HepG2 (cell line): ENCODE data around the gene LYSET. TPM values are rescaled to one million over a fixed set of nuclear protein-coding genes. Genes with fewer than 3 reads are reported as not detected.
A peak's percentile ranks its signal among the peaks of the same experiment; 100 is the strongest.

ENCODE experiments used
- ATAC-seq: fragments of 200-7000 bp; cut with Tn5 transposase; 3 replicates; pipeline ENCODE4 v1.9.1; 2020; ENCODE audit warnings: mild to moderate bottlenecking, moderate library complexity
- BruUV-seq: library from RNA; stranded (reverse); fragments of 400-500 nt; replicated peaks from 2 replicates; lab custom pipeline; 2021; lab: Mats Ljungman, UMichigan
- CTCF ChIA-PET: fragments of 300-600 bp; formaldehyde crosslinking; extraction: SDS; loops from one replicate; lab custom pipeline; 2021; ENCODE audit warnings: low total read pairs, inconsistent platforms, low intra/inter-chr PET ratio; lab: Yijun Ruan, JAX
- POLR2A ChIA-PET: fragments of 350-600 bp; sonication (Branson Sonifier 250); formaldehyde crosslinking; loops from one replicate; lab custom pipeline; 2020; ENCODE audit warnings: antibody characterized with exemption, inconsistent platforms; lab: Yijun Ruan, JAX
- DNase-seq: peaks from one replicate; pipeline ENCODE4 v3.0.0-alpha.2; 2015; ENCODE audit warnings: low spot score
- FAIRE-seq: peaks from 3 replicates; lab custom pipeline; 2011; peaks lifted over from hg19 to GRCh38; lab: Jason Lieb, UNC
- H2AFZ ChIP-seq: one replicate; pipeline ENCODE4 v1.6.1; 2011; ENCODE audit warnings: low read length, inconsistent platforms
- H3K27ac ChIP-seq: fragments of 300-600 bp; 3 replicates; pipeline ENCODE4 v1.8.0; 2011; ENCODE audit warnings: mixed run types, mild to moderate bottlenecking, mixed read lengths, low read length, inconsistent platforms; ENCODE audit not compliant: insufficient read depth; ENCODE audit errors: extremely low read length
- H3K27me3 ChIP-seq, 2 experiments: fragments of 200-600 bp in 1 of 2; 2 replicates in 1 of 2; 3 replicates in 1 of 2; pipeline versions ENCODE4 v1.6.0 to v1.8.0; 2011; ENCODE audit warnings: low read length in 2 of 2, mild to moderate bottlenecking in 2 of 2, moderate library complexity in 2 of 2, inconsistent platforms in 1 of 2; ENCODE audit not compliant: insufficient read depth in 2 of 2, control insufficient read depth in 1 of 2
- H3K36me3 ChIP-seq, 2 experiments: fragments of 200-600 bp in 1 of 2; replicated peaks in 1 of 2; 2 replicates in 1 of 2; 3 replicates in 1 of 2; pipeline versions ENCODE4 v1.5.1 to v1.8.0; 2011; ENCODE audit warnings: low read length in 2 of 2, inconsistent platforms in 1 of 2; ENCODE audit not compliant: insufficient read depth in 2 of 2, control insufficient read depth in 1 of 2
- H3K4me1 ChIP-seq: 2 replicates; pipeline ENCODE4 v1.5.1; 2012; ENCODE audit warnings: low read length, inconsistent platforms; ENCODE audit not compliant: insufficient read depth
- H3K4me2 ChIP-seq: 2 replicates; pipeline ENCODE4 v1.6.0; 2011; ENCODE audit warnings: low read depth, low read length, inconsistent platforms
- H3K4me3 ChIP-seq, 3 experiments: fragments of 200-600 bp in 1 of 3; sonication (generic), shearing (Covaris generic) in 1 of 3; replicated peaks in 1 of 3; 2 replicates each; pipeline ENCODE4 v1.5.1; 2011 to 2016; ENCODE audit warnings: low read length in 3 of 3, inconsistent platforms in 2 of 3, low read depth in 2 of 3, mild to moderate bottlenecking in 2 of 3, control low read depth in 1 of 3, mixed read lengths in 1 of 3; ENCODE audit not compliant: insufficient read depth in 1 of 3
- H3K79me2 ChIP-seq: one replicate; pipeline ENCODE4 v1.6.1; 2011; ENCODE audit warnings: low read length, inconsistent platforms; ENCODE audit not compliant: insufficient read depth
- H3K9ac ChIP-seq: 2 replicates; pipeline ENCODE4 v1.6.0; 2011; ENCODE audit warnings: mild to moderate bottlenecking, low read depth, low read length, inconsistent platforms; ENCODE audit not compliant: insufficient read depth
- H3K9me3 ChIP-seq: 2 replicates; pipeline ENCODE4 v1.5.1; 2012; ENCODE audit warnings: mild to moderate bottlenecking, low read length
- H4K20me1 ChIP-seq: 2 replicates; pipeline ENCODE4 v1.6.0; 2011; ENCODE audit warnings: inconsistent platforms, mild to moderate bottlenecking, low read length, moderate library complexity; ENCODE audit not compliant: insufficient read depth
- PAWR ChIP-seq: sonication (generic); formaldehyde crosslinking; IDR thresholded peaks from 2 replicates; pipeline ENCODE4 v1.4.0; 2020; ENCODE audit warnings: missing genetic modification reagents, mild to moderate bottlenecking, borderline replicate concordance
- ZEB1 ChIP-seq: IDR thresholded peaks from 2 replicates; pipeline ENCODE4 v1.6.1; 2012; ENCODE audit warnings: mild to moderate bottlenecking, low read depth, inconsistent platforms; ENCODE audit not compliant: insufficient replicate concordance
- ZNF232 ChIP-seq: sonication (generic); formaldehyde crosslinking; IDR thresholded peaks from 2 replicates; pipeline ENCODE4 v1.4.0; 2020; ENCODE audit warnings: missing genetic modification reagents, borderline replicate concordance
- ZNF569 ChIP-seq: sonication (generic); formaldehyde crosslinking; IDR thresholded peaks from 2 replicates; pipeline ENCODE4 v1.5.0; 2020; ENCODE audit warnings: mild to moderate bottlenecking, missing genetic modification reagents, moderate library complexity, borderline replicate concordance
- ZNF737 ChIP-seq: sonication (generic); formaldehyde crosslinking; IDR thresholded peaks from 2 replicates; pipeline ENCODE4 v1.5.0; 2020; ENCODE audit warnings: missing genetic modification reagents, mild to moderate bottlenecking, borderline replicate concordance
- ZNF766 ChIP-seq: sonication (generic); formaldehyde crosslinking; IDR thresholded peaks from 2 replicates; pipeline ENCODE4 v1.5.0; 2020; ENCODE audit warnings: missing genetic modification reagents, borderline replicate concordance
- WGBS: methylation state at CpG from one replicate; pipeline ENCODE4 v1.1.6; 2017; ENCODE audit warnings: low lambda C conversion rate; 5-methylcytosine and 5-hydroxymethylcytosine counted together
- in situ Hi-C: cut with HindIII; loops from 2 replicates; pipeline ENCODE4 v1.10.0; 2017; ENCODE audit warnings: low pct_unique_long_range_greater_than_20kb; ENCODE audit not compliant: extremely low pct_ligation_motif_present
- intact Hi-C: fragments of 100-400 bp; cut with micrococcal nuclease; formaldehyde crosslinking; loops from one replicate; pipeline ENCODE4 v1.10.0; 2022; ENCODE audit not compliant: unreplicated experiment
- polyA plus RNA-seq, 8 experiments: library from polyadenylated mRNA; depleted of rRNA in 3 of 8; stranded (reverse) in 7 of 8; unstranded in 1 of 8; fragments of >200 nt; fragmentation: Illumina TruSeq in 4 of 8; extraction: Trizol in 4 of 8; gene quantifications; 2 replicates each; pipeline versions ENCODE4 v1.2.1 to v1.2.3, GENCODE V29; 2011 to 2016; ENCODE audit warnings: low read depth in 4 of 8, missing spikeins in 1 of 8, mixed read lengths in 1 of 8; ENCODE audit not compliant: insufficient read depth in 1 of 8
- total RNA-seq, 5 experiments: library from RNA; depleted of rRNA; stranded (reverse); fragments of >200 nt; fragmentation: Illumina TruSeq; extraction: Trizol; gene quantifications; 2 replicates each; pipeline ENCODE4 v1.2.3, GENCODE V29; 2016; ENCODE audit warnings: low read depth in 1 of 5
- TF ChIP-seq, protein P1 (sequence below): sonication (generic); formaldehyde crosslinking; conservative IDR thresholded peaks from 2 replicates; pipeline ENCODE4 v1.4.0; 2020; ENCODE audit warnings: missing genetic modification reagents
- TF ChIP-seq, protein P2 (sequence below): sonication (generic); formaldehyde crosslinking; IDR thresholded peaks from 2 replicates; pipeline ENCODE4 v1.4.0; 2020; ENCODE audit warnings: missing genetic modification reagents
- TF ChIP-seq, protein P3 (sequence below): sonication (generic); formaldehyde crosslinking; IDR thresholded peaks from 2 replicates; pipeline ENCODE4 v1.4.0; 2020; ENCODE audit warnings: missing genetic modification reagents
- TF ChIP-seq, protein P4 (sequence below): sonication (generic); formaldehyde crosslinking; IDR thresholded peaks from 2 replicates; pipeline ENCODE4 v1.8.1; 2023; ENCODE audit warnings: missing genetic modification reagents, mild to moderate bottlenecking, borderline replicate concordance
- TF ChIP-seq, protein P5 (sequence below): sonication (generic); formaldehyde crosslinking; IDR thresholded peaks from 2 replicates; pipeline ENCODE4 v1.4.0; 2020; ENCODE audit warnings: missing genetic modification reagents

LYSET gene
- total and polyA plus RNA-seq, 2 of the 13 experiments (the other 11 are each of a cell fraction or from before 2014, with no cell fraction given): 19.1 to 36.6 TPM

DNA sequence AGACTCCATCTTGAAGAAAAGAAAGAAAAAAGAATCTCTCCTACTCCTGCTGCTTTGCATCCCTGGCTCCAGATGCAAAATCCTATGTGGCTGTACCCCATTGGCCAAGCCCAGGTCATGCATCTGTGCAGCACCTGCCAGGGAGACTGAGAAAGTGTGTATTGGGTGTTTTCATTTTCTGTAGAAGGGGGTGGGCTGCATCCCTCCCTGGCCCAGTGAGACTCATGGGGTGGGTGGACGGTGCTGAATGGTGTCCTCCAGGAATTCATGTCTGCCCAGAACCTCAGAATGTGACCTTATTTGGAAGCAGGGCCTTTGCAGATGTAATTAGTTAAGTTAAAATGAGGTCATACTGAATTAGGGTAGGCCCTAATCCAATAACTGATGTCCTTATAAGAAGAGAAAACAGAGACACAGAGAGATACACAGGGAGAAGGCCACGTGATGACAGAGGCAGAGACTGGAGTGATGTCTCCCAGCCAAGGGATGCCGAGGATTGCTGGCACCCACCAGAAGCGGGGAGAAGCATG lies 23.6 kb upstream of the LYSET start:
- no peaks in the 10 kb centered on the region for H4K20me1 ChIP-seq
- H3K27ac ChIP-seq: no peak overlapping the region
- ChIA-PET POLR2A (no interaction called here), CTCF (no interaction called here)
- in situ Hi-C loops: no loop called here
- H3K9ac ChIP-seq: no peak overlapping the region
- peak overlapping the region; percentile 12; the same call in 1 of the 2 replicates for H3K4me2 ChIP-seq
- no peak for FAIRE-seq
- H3K4me1 ChIP-seq: peaks cover 47% of the 10 kb centered on the region
- H3K4me3 ChIP-seq: no peak overlapping the region
- BruUV-seq: no TSS peak
- H3K36me3 ChIP-seq: no peaks in the 10 kb centered on the region
- intact Hi-C loops: no loop called here
- no peaks in the 10 kb centered on the region for H3K79me2 ChIP-seq
- WGBS: 14% methylated on average over 4 of the region's 4 CpGs
- ATAC-seq: no peak
- no peak for DNase-seq
- no peaks in the 10 kb centered on the region; a peak in 1 of 5 replicates for H3K27me3 ChIP-seq
- no peaks in the 10 kb centered on the region for H3K9me3 ChIP-seq
- peak overlapping the region; percentile 19 for H2AFZ ChIP-seq
- TF ChIP-seq, protein P1, sequence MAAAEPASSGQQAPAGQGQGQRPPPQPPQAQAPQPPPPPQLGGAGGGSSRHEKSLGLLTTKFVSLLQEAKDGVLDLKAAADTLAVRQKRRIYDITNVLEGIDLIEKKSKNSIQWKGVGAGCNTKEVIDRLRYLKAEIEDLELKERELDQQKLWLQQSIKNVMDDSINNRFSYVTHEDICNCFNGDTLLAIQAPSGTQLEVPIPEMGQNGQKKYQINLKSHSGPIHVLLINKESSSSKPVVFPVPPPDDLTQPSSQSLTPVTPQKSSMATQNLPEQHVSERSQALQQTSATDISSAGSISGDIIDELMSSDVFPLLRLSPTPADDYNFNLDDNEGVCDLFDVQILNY (CRISPR knock-in tag): no peak
- TF ChIP-seq, protein P2, sequence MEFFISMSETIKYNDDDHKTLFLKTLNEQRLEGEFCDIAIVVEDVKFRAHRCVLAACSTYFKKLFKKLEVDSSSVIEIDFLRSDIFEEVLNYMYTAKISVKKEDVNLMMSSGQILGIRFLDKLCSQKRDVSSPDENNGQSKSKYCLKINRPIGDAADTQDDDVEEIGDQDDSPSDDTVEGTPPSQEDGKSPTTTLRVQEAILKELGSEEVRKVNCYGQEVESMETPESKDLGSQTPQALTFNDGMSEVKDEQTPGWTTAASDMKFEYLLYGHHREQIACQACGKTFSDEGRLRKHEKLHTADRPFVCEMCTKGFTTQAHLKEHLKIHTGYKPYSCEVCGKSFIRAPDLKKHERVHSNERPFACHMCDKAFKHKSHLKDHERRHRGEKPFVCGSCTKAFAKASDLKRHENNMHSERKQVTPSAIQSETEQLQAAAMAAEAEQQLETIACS (CRISPR knock-in tag): no peak
- TF ChIP-seq, protein P3, sequence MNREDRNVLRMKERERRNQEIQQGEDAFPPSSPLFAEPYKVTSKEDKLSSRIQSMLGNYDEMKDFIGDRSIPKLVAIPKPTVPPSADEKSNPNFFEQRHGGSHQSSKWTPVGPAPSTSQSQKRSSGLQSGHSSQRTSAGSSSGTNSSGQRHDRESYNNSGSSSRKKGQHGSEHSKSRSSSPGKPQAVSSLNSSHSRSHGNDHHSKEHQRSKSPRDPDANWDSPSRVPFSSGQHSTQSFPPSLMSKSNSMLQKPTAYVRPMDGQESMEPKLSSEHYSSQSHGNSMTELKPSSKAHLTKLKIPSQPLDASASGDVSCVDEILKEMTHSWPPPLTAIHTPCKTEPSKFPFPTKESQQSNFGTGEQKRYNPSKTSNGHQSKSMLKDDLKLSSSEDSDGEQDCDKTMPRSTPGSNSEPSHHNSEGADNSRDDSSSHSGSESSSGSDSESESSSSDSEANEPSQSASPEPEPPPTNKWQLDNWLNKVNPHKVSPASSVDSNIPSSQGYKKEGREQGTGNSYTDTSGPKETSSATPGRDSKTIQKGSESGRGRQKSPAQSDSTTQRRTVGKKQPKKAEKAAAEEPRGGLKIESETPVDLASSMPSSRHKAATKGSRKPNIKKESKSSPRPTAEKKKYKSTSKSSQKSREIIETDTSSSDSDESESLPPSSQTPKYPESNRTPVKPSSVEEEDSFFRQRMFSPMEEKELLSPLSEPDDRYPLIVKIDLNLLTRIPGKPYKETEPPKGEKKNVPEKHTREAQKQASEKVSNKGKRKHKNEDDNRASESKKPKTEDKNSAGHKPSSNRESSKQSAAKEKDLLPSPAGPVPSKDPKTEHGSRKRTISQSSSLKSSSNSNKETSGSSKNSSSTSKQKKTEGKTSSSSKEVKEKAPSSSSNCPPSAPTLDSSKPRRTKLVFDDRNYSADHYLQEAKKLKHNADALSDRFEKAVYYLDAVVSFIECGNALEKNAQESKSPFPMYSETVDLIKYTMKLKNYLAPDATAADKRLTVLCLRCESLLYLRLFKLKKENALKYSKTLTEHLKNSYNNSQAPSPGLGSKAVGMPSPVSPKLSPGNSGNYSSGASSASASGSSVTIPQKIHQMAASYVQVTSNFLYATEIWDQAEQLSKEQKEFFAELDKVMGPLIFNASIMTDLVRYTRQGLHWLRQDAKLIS (CRISPR knock-in tag): no peak
- TF ChIP-seq ZNF766 (CRISPR knock-in tag) (no peak), PAWR (CRISPR knock-in tag) (no peak), ZNF569 (CRISPR knock-in tag) (no peak), ZNF737 (CRISPR knock-in tag) (no peak), ZEB1 (no peak), ZNF232 (CRISPR knock-in tag) (no peak)
- TF ChIP-seq, protein P4, sequence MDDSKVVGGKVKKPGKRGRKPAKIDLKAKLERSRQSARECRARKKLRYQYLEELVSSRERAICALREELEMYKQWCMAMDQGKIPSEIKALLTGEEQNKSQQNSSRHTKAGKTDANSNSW: no peak
- TF ChIP-seq, protein P5, sequence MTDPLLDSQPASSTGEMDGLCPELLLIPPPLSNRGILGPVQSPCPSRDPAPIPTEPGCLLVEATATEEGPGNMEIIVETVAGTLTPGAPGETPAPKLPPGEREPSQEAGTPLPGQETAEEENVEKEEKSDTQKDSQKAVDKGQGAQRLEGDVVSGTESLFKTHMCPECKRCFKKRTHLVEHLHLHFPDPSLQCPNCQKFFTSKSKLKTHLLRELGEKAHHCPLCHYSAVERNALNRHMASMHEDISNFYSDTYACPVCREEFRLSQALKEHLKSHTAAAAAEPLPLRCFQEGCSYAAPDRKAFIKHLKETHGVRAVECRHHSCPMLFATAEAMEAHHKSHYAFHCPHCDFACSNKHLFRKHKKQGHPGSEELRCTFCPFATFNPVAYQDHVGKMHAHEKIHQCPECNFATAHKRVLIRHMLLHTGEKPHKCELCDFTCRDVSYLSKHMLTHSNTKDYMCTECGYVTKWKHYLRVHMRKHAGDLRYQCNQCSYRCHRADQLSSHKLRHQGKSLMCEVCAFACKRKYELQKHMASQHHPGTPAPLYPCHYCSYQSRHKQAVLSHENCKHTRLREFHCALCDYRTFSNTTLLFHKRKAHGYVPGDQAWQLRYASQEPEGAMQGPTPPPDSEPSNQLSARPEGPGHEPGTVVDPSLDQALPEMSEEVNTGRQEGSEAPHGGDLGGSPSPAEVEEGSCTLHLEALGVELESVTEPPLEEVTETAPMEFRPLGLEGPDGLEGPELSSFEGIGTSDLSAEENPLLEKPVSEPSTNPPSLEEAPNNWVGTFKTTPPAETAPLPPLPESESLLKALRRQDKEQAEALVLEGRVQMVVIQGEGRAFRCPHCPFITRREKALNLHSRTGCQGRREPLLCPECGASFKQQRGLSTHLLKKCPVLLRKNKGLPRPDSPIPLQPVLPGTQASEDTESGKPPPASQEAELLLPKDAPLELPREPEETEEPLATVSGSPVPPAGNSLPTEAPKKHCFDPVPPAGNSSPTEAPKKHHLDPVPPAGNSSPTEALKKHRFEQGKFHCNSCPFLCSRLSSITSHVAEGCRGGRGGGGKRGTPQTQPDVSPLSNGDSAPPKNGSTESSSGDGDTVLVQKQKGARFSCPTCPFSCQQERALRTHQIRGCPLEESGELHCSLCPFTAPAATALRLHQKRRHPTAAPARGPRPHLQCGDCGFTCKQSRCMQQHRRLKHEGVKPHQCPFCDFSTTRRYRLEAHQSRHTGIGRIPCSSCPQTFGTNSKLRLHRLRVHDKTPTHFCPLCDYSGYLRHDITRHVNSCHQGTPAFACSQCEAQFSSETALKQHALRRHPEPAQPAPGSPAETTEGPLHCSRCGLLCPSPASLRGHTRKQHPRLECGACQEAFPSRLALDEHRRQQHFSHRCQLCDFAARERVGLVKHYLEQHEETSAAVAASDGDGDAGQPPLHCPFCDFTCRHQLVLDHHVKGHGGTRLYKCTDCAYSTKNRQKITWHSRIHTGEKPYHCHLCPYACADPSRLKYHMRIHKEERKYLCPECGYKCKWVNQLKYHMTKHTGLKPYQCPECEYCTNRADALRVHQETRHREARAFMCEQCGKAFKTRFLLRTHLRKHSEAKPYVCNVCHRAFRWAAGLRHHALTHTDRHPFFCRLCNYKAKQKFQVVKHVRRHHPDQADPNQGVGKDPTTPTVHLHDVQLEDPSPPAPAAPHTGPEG (CRISPR knock-in tag): no peak
